ENCODE measurements around the gene CAPN2. TPM values are rescaled to one million over a fixed set of nuclear protein-coding genes. Genes with fewer than 3 reads are reported as not detected.

CAPN2 gene
- total RNA-seq, 1 donor from 2014 or later = 391 TPM

GRCh38 chr1:223755432-223755792 is 43.1 kb downstream of the CAPN2 start:
- no peaks in the 10 kb centered on the region for H3K4me1 ChIP-seq (ENCODE audit: insufficient read depth, low read length)
- H3K4me2 ChIP-seq (ENCODE audit: low read length) = no peak overlapping the region
- H3K4me3 ChIP-seq (ENCODE audit: insufficient read depth, low read depth, low read length) = no peak overlapping the region
- no peaks in the 10 kb centered on the region for H3K9me3 ChIP-seq (ENCODE audit: insufficient read depth, low read depth, low read length)
- DNase-seq (ENCODE audit: low read depth) (no peak), FAIRE-seq (no peak)
- no peak overlapping the region for H3K27ac ChIP-seq (ENCODE audit: low read depth, low read length)
- H2AFZ ChIP-seq (ENCODE audit: low read depth, low read length) = no peak overlapping the region
- H3K27me3 Mint-ChIP-seq (ENCODE audit: low read depth, unreplicated experiment) = no peaks in the 10 kb centered on the region
- H3K27me3 ChIP-seq (ENCODE audit: insufficient read depth, low read length) = no peaks in the 10 kb centered on the region
- H3K9ac ChIP-seq (ENCODE audit: low read length) = no peak overlapping the region
- H3K9me3 Mint-ChIP-seq (ENCODE audit: unreplicated experiment) = no peaks in the 10 kb centered on the region
- H3K79me2 ChIP-seq (ENCODE audit: insufficient read depth, low read length) = peaks cover 21% of the 10 kb centered on the region
- peaks cover 94% of the 10 kb centered on the region for H3K36me3 ChIP-seq (ENCODE audit: insufficient read depth, low read length)
- no peak overlapping the region for H3K27ac Mint-ChIP-seq (ENCODE audit: unreplicated experiment)
- peaks cover 5% of the 10 kb centered on the region for H3K4me1 Mint-ChIP-seq (ENCODE audit: low read depth, unreplicated experiment)
- H3K36me3 Mint-ChIP-seq (ENCODE audit: low read depth, unreplicated experiment) = peaks cover 34% of the 10 kb centered on the region
- no peak overlapping the region for H3K4me3 Mint-ChIP-seq (ENCODE audit: unreplicated experiment)
- TF ChIP-seq, protein P1, sequence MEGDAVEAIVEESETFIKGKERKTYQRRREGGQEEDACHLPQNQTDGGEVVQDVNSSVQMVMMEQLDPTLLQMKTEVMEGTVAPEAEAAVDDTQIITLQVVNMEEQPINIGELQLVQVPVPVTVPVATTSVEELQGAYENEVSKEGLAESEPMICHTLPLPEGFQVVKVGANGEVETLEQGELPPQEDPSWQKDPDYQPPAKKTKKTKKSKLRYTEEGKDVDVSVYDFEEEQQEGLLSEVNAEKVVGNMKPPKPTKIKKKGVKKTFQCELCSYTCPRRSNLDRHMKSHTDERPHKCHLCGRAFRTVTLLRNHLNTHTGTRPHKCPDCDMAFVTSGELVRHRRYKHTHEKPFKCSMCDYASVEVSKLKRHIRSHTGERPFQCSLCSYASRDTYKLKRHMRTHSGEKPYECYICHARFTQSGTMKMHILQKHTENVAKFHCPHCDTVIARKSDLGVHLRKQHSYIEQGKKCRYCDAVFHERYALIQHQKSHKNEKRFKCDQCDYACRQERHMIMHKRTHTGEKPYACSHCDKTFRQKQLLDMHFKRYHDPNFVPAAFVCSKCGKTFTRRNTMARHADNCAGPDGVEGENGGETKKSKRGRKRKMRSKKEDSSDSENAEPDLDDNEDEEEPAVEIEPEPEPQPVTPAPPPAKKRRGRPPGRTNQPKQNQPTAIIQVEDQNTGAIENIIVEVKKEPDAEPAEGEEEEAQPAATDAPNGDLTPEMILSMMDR (IDR thresholded peaks at IDR 0.05; ENCODE audit: insufficient read depth, low read depth, low read length) = no peak
- no peak for TF ChIP-seq EZH2 (IDR thresholded peaks at IDR 0.05; ENCODE audit: insufficient read depth, low read length)
- H4K20me1 ChIP-seq (ENCODE audit: insufficient read depth, low read length) = peaks cover 31% of the 10 kb centered on the region

GRCh38 chr1:223755992-223756775 is 43.8 kb downstream of the CAPN2 start:
- H3K27ac Mint-ChIP-seq (ENCODE audit: unreplicated experiment) = no peak overlapping the region
- peaks cover 7% of the 10 kb centered on the region for H3K4me1 Mint-ChIP-seq (ENCODE audit: low read depth, unreplicated experiment)
- no peaks in the 10 kb centered on the region for H3K9me3 Mint-ChIP-seq (ENCODE audit: unreplicated experiment)
- no peak overlapping the region for H3K4me3 ChIP-seq (ENCODE audit: insufficient read depth, low read depth, low read length)
- no peaks in the 10 kb centered on the region for H3K27me3 Mint-ChIP-seq (ENCODE audit: low read depth, unreplicated experiment)
- TF ChIP-seq EZH2 (IDR thresholded peaks at IDR 0.05; ENCODE audit: insufficient read depth, low read length) = no peak
- TF ChIP-seq, protein P1 (IDR thresholded peaks at IDR 0.05; ENCODE audit: insufficient read depth, low read depth, low read length) = no peak
- H2AFZ ChIP-seq (ENCODE audit: low read depth, low read length) = no peak overlapping the region
- peaks cover 30% of the 10 kb centered on the region for H3K36me3 Mint-ChIP-seq (ENCODE audit: low read depth, unreplicated experiment)
- peaks cover 14% of the 10 kb centered on the region for H3K79me2 ChIP-seq (ENCODE audit: insufficient read depth, low read length)
- no peak overlapping the region for H3K27ac ChIP-seq (ENCODE audit: low read depth, low read length)
- no peak overlapping the region for H3K9ac ChIP-seq (ENCODE audit: low read length)
- no peaks in the 10 kb centered on the region for H3K9me3 ChIP-seq (ENCODE audit: insufficient read depth, low read depth, low read length)
- H3K36me3 ChIP-seq (ENCODE audit: insufficient read depth, low read length) = peaks cover 93% of the 10 kb centered on the region
- no peaks in the 10 kb centered on the region for H3K27me3 ChIP-seq (ENCODE audit: insufficient read depth, low read length)
- FAIRE-seq = no peak
- no peak for DNase-seq (ENCODE audit: low read depth)
- peaks cover 4% of the 10 kb centered on the region for H3K4me1 ChIP-seq (ENCODE audit: insufficient read depth, low read length)
- no peak overlapping the region for H3K4me3 Mint-ChIP-seq (ENCODE audit: unreplicated experiment)
- peaks cover 29% of the 10 kb centered on the region for H4K20me1 ChIP-seq (ENCODE audit: insufficient read depth, low read length)
- no peak overlapping the region for H3K4me2 ChIP-seq (ENCODE audit: low read length)

Measured in astrocyte (in vitro differentiated cells and primary cell).